ENCODE results near the gene TEN1. TPM values are rescaled to one million over a fixed set of nuclear protein-coding genes. Genes with fewer than 3 reads are reported as not detected.
"Not testable (repeated sequence)": the region's sequence is repeated elsewhere in the genome, so short reads cannot be mapped to it uniquely, and the experiment has no call there.

The TEN1 gene
- total RNA-seq, 1 experiment from 2014 or later: 15.3 TPM

DNA sequence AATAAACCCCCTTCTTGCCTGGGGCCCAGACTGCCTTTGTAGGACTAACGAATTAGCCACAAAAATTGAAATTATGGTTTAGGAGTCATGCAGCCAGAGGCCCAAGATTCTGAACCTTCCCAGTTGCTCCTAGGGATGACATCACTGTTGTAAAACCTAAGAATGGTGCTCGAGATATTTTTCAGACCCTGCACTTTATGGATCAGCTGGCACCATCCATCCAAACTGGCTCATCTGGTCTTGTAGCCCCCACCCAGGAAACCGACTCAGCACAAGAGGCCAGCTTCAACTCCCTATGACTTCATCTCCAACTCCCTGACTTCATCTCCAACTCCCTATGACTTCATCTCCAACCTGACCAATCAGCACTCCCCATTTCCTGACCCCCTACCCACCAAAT, 59.0 kb downstream of the TEN1 start:
- intact Hi-C loops (cut with micrococcal nuclease; ENCODE audit: unreplicated experiment): no loop called here
- Mint-ChIP-seq H3K9me3 (ENCODE audit: low read depth, unreplicated experiment) (no peaks in the 10 kb centered on the region), H3K4me1 (ENCODE audit: low read depth, unreplicated experiment) (no peaks in the 10 kb centered on the region), H3K4me3 (ENCODE audit: low read depth, unreplicated experiment) (no peak overlapping the region), H3K27me3 (ENCODE audit: unreplicated experiment) (no peaks in the 10 kb centered on the region), H3K27ac (ENCODE audit: unreplicated experiment) (peak overlapping the region; percentile 8), H3K36me3 (ENCODE audit: insufficient read depth, unreplicated experiment) (peaks cover 40% of the 10 kb centered on the region)
- CTCF ChIA-PET: no interaction called here
- TF ChIP-seq, protein P1, sequence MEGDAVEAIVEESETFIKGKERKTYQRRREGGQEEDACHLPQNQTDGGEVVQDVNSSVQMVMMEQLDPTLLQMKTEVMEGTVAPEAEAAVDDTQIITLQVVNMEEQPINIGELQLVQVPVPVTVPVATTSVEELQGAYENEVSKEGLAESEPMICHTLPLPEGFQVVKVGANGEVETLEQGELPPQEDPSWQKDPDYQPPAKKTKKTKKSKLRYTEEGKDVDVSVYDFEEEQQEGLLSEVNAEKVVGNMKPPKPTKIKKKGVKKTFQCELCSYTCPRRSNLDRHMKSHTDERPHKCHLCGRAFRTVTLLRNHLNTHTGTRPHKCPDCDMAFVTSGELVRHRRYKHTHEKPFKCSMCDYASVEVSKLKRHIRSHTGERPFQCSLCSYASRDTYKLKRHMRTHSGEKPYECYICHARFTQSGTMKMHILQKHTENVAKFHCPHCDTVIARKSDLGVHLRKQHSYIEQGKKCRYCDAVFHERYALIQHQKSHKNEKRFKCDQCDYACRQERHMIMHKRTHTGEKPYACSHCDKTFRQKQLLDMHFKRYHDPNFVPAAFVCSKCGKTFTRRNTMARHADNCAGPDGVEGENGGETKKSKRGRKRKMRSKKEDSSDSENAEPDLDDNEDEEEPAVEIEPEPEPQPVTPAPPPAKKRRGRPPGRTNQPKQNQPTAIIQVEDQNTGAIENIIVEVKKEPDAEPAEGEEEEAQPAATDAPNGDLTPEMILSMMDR (IDR thresholded peaks at IDR 0.05; ENCODE audit: unreplicated experiment): no peak
- no TSS peak for BruUV-seq (replicated peaks)
- DNase-seq: no peak

DNA sequence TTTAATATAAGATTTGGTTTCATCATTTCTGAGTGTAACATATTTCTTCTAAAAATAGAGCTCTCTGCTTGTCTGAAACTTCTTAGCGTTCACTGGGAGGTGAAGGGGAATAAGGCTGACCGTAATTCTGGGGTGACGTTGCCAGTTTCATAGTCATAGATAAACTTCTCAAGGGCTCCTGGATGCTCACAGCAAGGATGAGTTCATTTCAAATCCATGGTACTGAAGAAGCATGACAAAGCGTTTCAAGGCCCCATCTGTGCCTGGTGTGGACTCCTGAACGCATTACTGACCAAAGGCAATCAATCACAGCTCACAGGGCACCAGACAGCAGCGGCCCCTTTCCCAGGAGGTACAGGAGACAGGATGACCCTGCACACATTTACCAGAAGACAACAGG, 60.1 kb downstream of the TEN1 start:
- TF ChIP-seq, protein P1 (IDR thresholded peaks at IDR 0.05; ENCODE audit: unreplicated experiment): no peak
- intact Hi-C loops (cut with micrococcal nuclease; ENCODE audit: unreplicated experiment): no loop called here
- no peak overlapping the region for H3K4me3 Mint-ChIP-seq (ENCODE audit: low read depth, unreplicated experiment)
- DNase-seq: no peak
- TSS peak; percentile 73 for BruUV-seq (replicated peaks)
- H3K27me3 Mint-ChIP-seq (ENCODE audit: unreplicated experiment): no peaks in the 10 kb centered on the region
- no peak overlapping the region for H3K27ac Mint-ChIP-seq (ENCODE audit: unreplicated experiment)
- no peaks in the 10 kb centered on the region for H3K4me1 Mint-ChIP-seq (ENCODE audit: low read depth, unreplicated experiment)
- H3K36me3 Mint-ChIP-seq (ENCODE audit: insufficient read depth, unreplicated experiment): peaks cover 50% of the 10 kb centered on the region
- no peaks in the 10 kb centered on the region for H3K9me3 Mint-ChIP-seq (ENCODE audit: low read depth, unreplicated experiment)
- CTCF ChIA-PET: no interaction called here

DNA sequence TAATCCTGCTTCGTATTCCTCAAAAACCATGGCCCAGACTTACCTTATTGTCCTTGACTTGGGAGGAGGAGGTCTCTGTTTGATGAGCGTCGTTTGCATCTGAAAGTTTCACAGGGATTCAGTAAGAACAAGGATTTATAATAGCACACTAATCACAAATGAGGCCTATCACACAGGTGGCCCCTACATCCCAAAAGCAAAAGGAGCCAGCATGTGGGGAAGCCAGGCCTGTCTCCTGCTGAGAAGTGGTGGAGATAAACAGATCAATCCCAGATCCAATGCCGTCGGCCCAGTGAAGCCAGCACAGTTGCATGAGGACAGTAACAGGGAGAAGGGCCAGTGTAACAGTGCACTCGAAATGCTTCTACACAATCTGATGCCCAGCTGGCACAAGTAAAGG, 61.3 kb downstream of the TEN1 start:
- CTCF ChIA-PET: no interaction called here
- no TSS peak for BruUV-seq (replicated peaks)
- TF ChIP-seq, protein P1 (IDR thresholded peaks at IDR 0.05; ENCODE audit: unreplicated experiment): no peak

DNA sequence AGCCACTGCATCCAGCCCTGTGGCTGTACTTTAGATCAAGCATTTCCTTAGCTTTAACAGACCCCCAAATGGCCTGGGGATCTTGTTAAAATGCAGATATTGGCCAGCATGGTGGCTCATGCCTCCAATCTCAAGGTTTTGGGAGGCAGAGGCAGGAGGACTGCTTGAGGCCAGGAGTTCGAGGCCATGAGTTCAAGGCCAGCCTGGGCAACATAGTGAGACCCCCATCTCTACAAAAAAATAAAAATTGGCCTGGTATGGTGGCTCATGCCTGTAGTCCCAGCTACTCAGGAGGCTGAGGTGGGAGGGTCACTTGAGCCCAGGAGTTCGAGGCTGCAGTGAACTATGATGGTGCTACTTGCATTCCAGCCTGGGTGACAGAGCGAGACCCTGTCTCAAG, 63.8 kb downstream of the TEN1 start:
- H3K27me3 Mint-ChIP-seq (ENCODE audit: unreplicated experiment); H3K9me3 Mint-ChIP-seq (ENCODE audit: low read depth, unreplicated experiment); CTCF ChIA-PET; H3K4me1 Mint-ChIP-seq (ENCODE audit: low read depth, unreplicated experiment); H3K4me3 Mint-ChIP-seq (ENCODE audit: low read depth, unreplicated experiment); BruUV-seq (replicated peaks); DNase-seq; H3K27ac Mint-ChIP-seq (ENCODE audit: unreplicated experiment); intact Hi-C loops (cut with micrococcal nuclease; ENCODE audit: unreplicated experiment): not testable (repeated sequence)
- H3K36me3 Mint-ChIP-seq (ENCODE audit: insufficient read depth, unreplicated experiment): peaks cover 78% of the 10 kb centered on the region

More for the DNA sequence above, 61.3 kb downstream of the TEN1 start:
- intact Hi-C loops (cut with micrococcal nuclease; ENCODE audit: unreplicated experiment): no loop called here
- H3K4me3 Mint-ChIP-seq (ENCODE audit: low read depth, unreplicated experiment): no peak overlapping the region
- H3K4me1 Mint-ChIP-seq (ENCODE audit: low read depth, unreplicated experiment): no peaks in the 10 kb centered on the region
- no peak for DNase-seq
- H3K36me3 Mint-ChIP-seq (ENCODE audit: insufficient read depth, unreplicated experiment): peaks cover 61% of the 10 kb centered on the region
- no peaks in the 10 kb centered on the region for H3K9me3 Mint-ChIP-seq (ENCODE audit: low read depth, unreplicated experiment)
- no peak overlapping the region for H3K27ac Mint-ChIP-seq (ENCODE audit: unreplicated experiment)
- H3K27me3 Mint-ChIP-seq (ENCODE audit: unreplicated experiment): no peaks in the 10 kb centered on the region

DNA sequence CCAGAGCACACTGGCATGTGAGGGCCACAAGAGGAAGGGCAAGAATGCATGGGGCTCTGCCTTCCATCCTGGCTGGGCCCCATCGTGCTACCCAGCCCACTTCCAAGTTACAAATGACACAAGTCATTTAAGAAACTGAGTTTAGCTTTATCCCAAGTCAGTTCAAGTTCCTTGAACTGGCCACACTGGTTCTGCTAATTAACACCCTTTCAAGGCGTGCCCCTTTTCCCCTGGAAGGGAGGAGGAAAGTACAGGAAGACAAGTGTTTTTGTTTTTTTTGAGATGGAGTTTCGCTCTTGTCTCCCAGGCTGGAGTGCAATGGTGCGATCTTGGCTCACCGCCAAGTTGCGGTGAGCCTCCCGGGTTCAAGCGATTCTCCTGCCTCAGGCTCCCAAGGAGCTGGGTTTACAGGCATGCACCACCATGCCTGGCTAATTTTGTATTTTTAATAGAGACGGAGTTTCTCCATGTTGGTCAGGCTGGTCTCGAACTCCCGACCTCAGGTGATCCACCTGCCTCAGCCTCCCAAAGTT, 65.5 kb downstream of the TEN1 start:
- H3K27me3 Mint-ChIP-seq (ENCODE audit: unreplicated experiment); CTCF ChIA-PET; H3K27ac Mint-ChIP-seq (ENCODE audit: unreplicated experiment); H3K9me3 Mint-ChIP-seq (ENCODE audit: low read depth, unreplicated experiment); DNase-seq; BruUV-seq (replicated peaks); intact Hi-C loops (cut with micrococcal nuclease; ENCODE audit: unreplicated experiment); H3K4me3 Mint-ChIP-seq (ENCODE audit: low read depth, unreplicated experiment): not testable (repeated sequence)
- peaks cover 15% of the 10 kb centered on the region for H3K4me1 Mint-ChIP-seq (ENCODE audit: low read depth, unreplicated experiment)
- peaks cover 79% of the 10 kb centered on the region for H3K36me3 Mint-ChIP-seq (ENCODE audit: insufficient read depth, unreplicated experiment)
